ENCODE results near the gene PPP1R3D. TPM values are rescaled to one million over a fixed set of nuclear protein-coding genes. Genes with fewer than 3 reads are reported as not detected.

Gene PPP1R3D
- total RNA-seq, 2 experiments from 2014 or later, result 4.5 to 5.1 TPM

DNA sequence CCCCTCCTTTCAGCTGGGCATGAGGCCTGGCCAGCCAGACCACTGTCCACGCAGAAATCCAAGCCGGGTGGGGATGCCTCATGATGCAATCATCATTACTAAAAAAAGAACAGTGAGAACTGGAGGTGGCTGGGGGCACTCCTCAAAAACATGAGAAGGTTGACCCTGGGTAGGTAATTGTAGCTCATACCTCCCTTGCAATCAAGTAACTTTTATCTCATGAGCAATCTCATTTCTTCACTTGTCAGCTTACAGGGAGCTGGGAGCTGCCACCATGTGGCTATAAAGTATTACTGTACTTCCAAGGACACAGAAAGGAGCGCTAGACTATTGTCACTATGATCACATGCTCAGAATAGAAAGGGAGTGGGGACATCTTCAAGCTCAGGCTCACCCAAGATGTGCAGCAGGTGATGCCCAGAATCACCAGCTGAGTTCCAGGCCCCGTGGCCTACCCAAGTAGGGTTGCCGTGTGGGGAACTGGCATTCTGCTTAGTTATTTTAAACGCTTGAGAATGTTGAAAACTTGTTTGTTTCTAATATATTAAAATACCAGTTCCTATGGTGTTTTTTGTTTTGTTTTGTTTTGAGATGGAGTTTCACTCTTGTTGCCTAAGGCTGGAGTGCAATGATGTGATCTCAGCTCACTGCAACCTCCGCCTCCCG, 15.2 kb upstream of the PPP1R3D start:
- BruUV-seq (replicated peaks), result no TSS peak
- no peak for TF ChIP-seq EZH2phosphoT487 (IDR thresholded peaks at IDR 0.05; ENCODE audit: borderline replicate concordance, low read depth, low read length)
- TF ChIP-seq CTCF (conservative IDR thresholded peaks at IDR 0.05; ENCODE audit: low read length), result peak; percentile 66
- H3K9me2 ChIP-seq (ENCODE audit: insufficient read depth, low read length), result no peaks in the 10 kb centered on the region
- H3K4me2 ChIP-seq (ENCODE audit: low read length), result no peak overlapping the region
- no peaks in the 10 kb centered on the region for H3K36me3 ChIP-seq (ENCODE audit: insufficient read depth, low read length)
- H3K4me1 ChIP-seq (ENCODE audit: insufficient read depth, low read length, poor library complexity, severe bottlenecking), result no peaks in the 10 kb centered on the region
- ChIA-PET CTCF (ENCODE audit: unreplicated experiment) (interaction anchor here (1.5 kb wide), 1 partner anchor 15 kb away, joined by 3 read pairs; the partner anchor contains the start of genes FAM217B and PPP1R3D), POLR2A (interaction anchor here (1.3 kb wide), 1 partner anchor 15 kb away, joined by 5 read pairs; the partner anchor contains the start of genes FAM217B and PPP1R3D)
- intact Hi-C loops (cut with micrococcal nuclease; ENCODE audit: unreplicated experiment), result no loop called here
- no peak overlapping the region for H2AFZ ChIP-seq (ENCODE audit: low read length)
- no peaks in the 10 kb centered on the region for H3K9me3 ChIP-seq (ENCODE audit: low read length)
- H3K79me2 ChIP-seq (ENCODE audit: insufficient read depth, low read depth, low read length), result no peaks in the 10 kb centered on the region
- no peak overlapping the region for H3K4me3 ChIP-seq (ENCODE audit: low read depth, low read length, poor library complexity, severe bottlenecking)
- DNase-seq (ENCODE audit: low spot score), result peak; percentile 48
- H3K27ac ChIP-seq (ENCODE audit: low read depth, low read length, poor library complexity, severe bottlenecking), result no peak overlapping the region
- no peaks in the 10 kb centered on the region for H4K20me1 ChIP-seq (ENCODE audit: insufficient read depth, low read length)

GRCh38 chr20:59954718-59955117, 14.6 kb upstream of the PPP1R3D start:
- BruUV-seq (replicated peaks), result no TSS peak
- Histone ChIP-seq H3K9me2 (ENCODE audit: insufficient read depth, low read length) (no peaks in the 10 kb centered on the region), H3K4me3 (ENCODE audit: low read depth, low read length, poor library complexity, severe bottlenecking) (no peak overlapping the region), H3K79me2 (ENCODE audit: insufficient read depth, low read depth, low read length) (no peaks in the 10 kb centered on the region), H3K4me2 (ENCODE audit: low read length) (no peak overlapping the region), H2AFZ (ENCODE audit: low read length) (no peak overlapping the region), H3K27ac (ENCODE audit: low read depth, low read length, poor library complexity, severe bottlenecking) (no peak overlapping the region), H4K20me1 (ENCODE audit: insufficient read depth, low read length) (no peaks in the 10 kb centered on the region), H3K9me3 (ENCODE audit: low read length) (no peaks in the 10 kb centered on the region), H3K4me1 (ENCODE audit: insufficient read depth, low read length, poor library complexity, severe bottlenecking) (no peaks in the 10 kb centered on the region), H3K36me3 (ENCODE audit: insufficient read depth, low read length) (no peaks in the 10 kb centered on the region)
- CTCF ChIA-PET (ENCODE audit: unreplicated experiment), result interaction anchor here (1.5 kb wide), 1 partner anchor 14 kb away, joined by 3 read pairs; the partner anchor contains the start of genes FAM217B and PPP1R3D
- DNase-seq (ENCODE audit: low spot score), result no peak
- TF ChIP-seq EZH2phosphoT487 (IDR thresholded peaks at IDR 0.05; ENCODE audit: borderline replicate concordance, low read depth, low read length) (no peak), CTCF (conservative IDR thresholded peaks at IDR 0.05; ENCODE audit: low read length) (no peak)
- intact Hi-C loops (cut with micrococcal nuclease; ENCODE audit: unreplicated experiment), result no loop called here
- POLR2A ChIA-PET, result no interaction called here

DNA sequence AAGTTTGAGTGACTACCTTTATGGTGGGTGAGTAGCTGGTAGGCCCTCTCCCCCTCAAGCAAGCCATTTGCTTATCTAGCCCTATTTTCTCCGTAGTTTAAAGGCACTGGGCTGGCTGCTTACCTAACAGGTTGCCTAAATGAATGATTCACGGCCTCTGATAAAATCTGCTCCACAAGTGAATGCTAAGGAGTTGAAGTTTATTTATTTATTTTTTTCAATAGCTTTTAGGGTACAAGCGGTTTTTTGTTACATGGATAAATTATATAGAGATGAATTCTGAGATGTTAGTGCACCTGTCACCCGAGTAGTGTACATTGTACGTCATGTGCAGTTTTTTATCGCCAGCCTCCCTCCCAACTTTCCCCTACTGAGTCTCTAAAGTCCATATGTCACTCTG, 9.8 kb upstream of the PPP1R3D start:
- CTCF ChIA-PET (ENCODE audit: unreplicated experiment), result no interaction called here
- DNase-seq (ENCODE audit: low spot score), result no peak

More for the DNA sequence above, 9.8 kb upstream of the PPP1R3D start:
- Histone ChIP-seq H3K79me2 (ENCODE audit: insufficient read depth, low read depth, low read length) (no peaks in the 10 kb centered on the region), H2AFZ (ENCODE audit: low read length) (no peak overlapping the region), H3K4me2 (ENCODE audit: low read length) (no peak overlapping the region), H3K27ac (ENCODE audit: low read depth, low read length, poor library complexity, severe bottlenecking) (no peak overlapping the region), H3K9me3 (ENCODE audit: low read length) (no peaks in the 10 kb centered on the region), H3K4me3 (ENCODE audit: low read depth, low read length, poor library complexity, severe bottlenecking) (no peak overlapping the region), H4K20me1 (ENCODE audit: insufficient read depth, low read length) (no peaks in the 10 kb centered on the region), H3K4me1 (ENCODE audit: insufficient read depth, low read length, poor library complexity, severe bottlenecking) (peaks cover 15% of the 10 kb centered on the region), H3K9me2 (ENCODE audit: insufficient read depth, low read length) (no peaks in the 10 kb centered on the region), H3K36me3 (ENCODE audit: insufficient read depth, low read length) (peaks cover 9% of the 10 kb centered on the region)
- POLR2A ChIA-PET, result interaction anchor here (1.6 kb wide), 1 partner anchor 10 kb away, joined by 8 read pairs; the partner anchor contains the start of genes FAM217B and PPP1R3D
- intact Hi-C loops (cut with micrococcal nuclease; ENCODE audit: unreplicated experiment), result loop anchor here (10.0 kb wide), 1 partner anchor 455 kb away; no protein-coding TSS in a partner anchor
- BruUV-seq (replicated peaks), result no TSS peak
- TF ChIP-seq EZH2phosphoT487 (IDR thresholded peaks at IDR 0.05; ENCODE audit: borderline replicate concordance, low read depth, low read length) (no peak), CTCF (conservative IDR thresholded peaks at IDR 0.05; ENCODE audit: low read length) (no peak)
